Kidney capillary endothelial cell (primary cell): ENCODE data around the gene NLE1.
"Not testable (repeated sequence)": the region's sequence is repeated elsewhere in the genome, so short reads cannot be mapped to it uniquely, and the experiment has no call there.

Experiments
- DNase-seq: peaks from one replicate; pipeline ENCODE4 v3.0.0-alpha.2; 2018; ENCODE audit warnings: low spot score

Gene NLE1

GRCh38 chr17:35162755-35163154 lies 20.7 kb upstream of the NLE1 start:
- no peak for DNase-seq

GRCh38 chr17:35161281-35161761 lies 19.2 kb upstream of the NLE1 start:
- no peak for DNase-seq

- DNase-seq = no peak
These were observed 18.5 kb upstream of the NLE1 start for GRCh38 chr17:35160354-35161201.

- no peak for DNase-seq
These were observed 17.8 kb upstream of the NLE1 start for GRCh38 chr17:35159940-35160339.

- DNase-seq = no peak
These were observed 13.1 kb upstream of the NLE1 start for GRCh38 chr17:35155246-35155645.

- DNase-seq = no peak
These were observed 12.4 kb upstream of the NLE1 start for GRCh38 chr17:35154196-35155165.

GRCh38 chr17:35152421-35153140 lies 10.5 kb upstream of the NLE1 start:
- DNase-seq = no peak

GRCh38 chr17:35151080-35151479 lies 9.0 kb upstream of the NLE1 start:
- DNase-seq = not testable (repeated sequence)

- no peak for DNase-seq
These were observed 7.8 kb upstream of the NLE1 start for GRCh38 chr17:35149941-35150340.

- DNase-seq = no peak
These were observed 6.0 kb upstream of the NLE1 start for GRCh38 chr17:35148144-35148543.

- DNase-seq = no peak
These were observed 5.3 kb upstream of the NLE1 start, which contains the start of gene UNC45B for GRCh38 chr17:35147375-35147905. Gene UNC45B, plus strand, starts transcription at chr17:35147817. Its CDS starts 447 bp downstream, at chr17:35148264.

GRCh38 chr17:35146214-35146833 lies 4.2 kb upstream of the NLE1 start:
- no peak for DNase-seq

GRCh38 chr17:35144840-35145239 lies 2.7 kb upstream of the NLE1 start:
- no peak for DNase-seq

- no peak for DNase-seq
These were observed 329 bp upstream of the NLE1 start for GRCh38 chr17:35142467-35142796.

GRCh38 chr17:35138218-35138617 lies 3.9 kb downstream of the NLE1 start:
- DNase-seq = no peak

GRCh38 chr17:35135322-35135721 lies 6.8 kb downstream of the NLE1 start:
- DNase-seq = no peak

- no peak for DNase-seq
These were observed 9.1 kb downstream of the NLE1 start for GRCh38 chr17:35132816-35133550.

GRCh38 chr17:35132099-35132498 lies 10.0 kb downstream of the NLE1 start:
- no peak for DNase-seq

- DNase-seq = no peak
These were observed 11.7 kb downstream of the NLE1 start for GRCh38 chr17:35130392-35130791.

GRCh38 chr17:35129973-35130351 lies 12.1 kb downstream of the NLE1 start:
- DNase-seq = no peak
